ENCODE measurements around the gene CHST13. TPM values are rescaled to one million over a fixed set of nuclear protein-coding genes. Genes with fewer than 3 reads are reported as not detected.

CHST13 gene
- total RNA-seq, 2 experiments from 2014 or later = not detected

GRCh38 chr3:126475413-126476114 lies 48.4 kb upstream of the CHST13 start, which contains the start of gene ZXDC:
TSS of gene ZXDC (minus strand) at chr3:126475891. CDS start at chr3:126475865, 26 bp downstream.
- ChIA-PET POLR2A (interaction anchor here (0.6 to 2.6 kb wide), 6 partner anchors 23 to 1473 kb away, joined by 3 to 7 read pairs (median 4); partner anchors contain the start of genes KLF15 and SLC41A3), CTCF (interaction anchor here (1.4 kb wide), 1 partner anchor 10 kb away, joined by 4 read pairs; no protein-coding TSS in a partner anchor)
- peaks cover 51% of the 10 kb centered on the region for H3K4me1 Mint-ChIP-seq (ENCODE audit: low read depth)
- Histone ChIP-seq H3K4me1 (ENCODE audit: insufficient read depth, low read length) (peaks cover 41% of the 10 kb centered on the region), H3K27me3 (ENCODE audit: control insufficient read depth in 1 of 2, insufficient read depth in 2 of 2, low read length in 2 of 2) (no peaks in the 10 kb centered on the region), H3K9me3 (ENCODE audit: control insufficient read depth in 1 of 2, insufficient read depth in 1 of 2, low read length in 2 of 2) (no peaks in the 10 kb centered on the region), H3K36me3 (ENCODE audit: insufficient read depth, low read length) (peaks cover 21% of the 10 kb centered on the region), H3K4me3 (ENCODE audit: low read length) (peak within 1 kb of the TSS; percentile 74), H3K27ac (ENCODE audit: low read depth in 1 of 2, low read length in 2 of 2) (peak within 1 kb of the TSS; percentile 23 to 77)
- intact Hi-C loops (cut with DNase I, micrococcal nuclease) = loop anchor here (2.0 to 10.0 kb wide), 13 partner anchors 118 to 1751 kb away; partner anchors contain the start of genes ABTB1 (in 1 of the 2), CHCHD6 (in 1 of the 2), EEFSEC (in 1 of the 2) and HEG1 (in 1 of the 2)
- H3K4me3 Mint-ChIP-seq = peak within 1 kb of the TSS; percentile 95
- no peak for TF ChIP-seq CTCF (IDR thresholded peaks at IDR 0.05)
- DNase-seq (peak; percentile 80 to 97 (median 94)), ATAC-seq (ENCODE audit: poor library complexity) (peak; percentile 75)
- H3K9me3 Mint-ChIP-seq = no peaks in the 10 kb centered on the region
- H3K36me3 Mint-ChIP-seq (ENCODE audit: low read depth) = peaks cover 38% of the 10 kb centered on the region
- H3K27ac Mint-ChIP-seq = peak within 1 kb of the TSS; percentile 94
- H3K27me3 Mint-ChIP-seq = no peaks in the 10 kb centered on the region

GRCh38 chr3:126476166-126477060 lies 47.5 kb upstream of the CHST13 start:
- peak; percentile 37 for ATAC-seq (ENCODE audit: poor library complexity)
- POLR2A ChIA-PET = interaction anchor here (0.6 to 2.6 kb wide), 4 partner anchors 24 to 392 kb away, joined by 3 to 7 read pairs (median 5); partner anchors contain the start of genes KLF15 and SLC41A3
- peak overlapping the region; percentile 90 for H3K4me3 Mint-ChIP-seq

More at GRCh38 chr3:126476166-126477060, 47.5 kb upstream of the CHST13 start:
- Mint-ChIP-seq H3K36me3 (ENCODE audit: low read depth) (peaks cover 29% of the 10 kb centered on the region), H3K9me3 (no peaks in the 10 kb centered on the region), H3K4me1 (ENCODE audit: low read depth) (peaks cover 43% of the 10 kb centered on the region), H3K27me3 (no peaks in the 10 kb centered on the region), H3K27ac (peak overlapping the region; percentile 78)
- intact Hi-C loops (cut with DNase I, micrococcal nuclease) = loop anchor here (1.0 to 10.0 kb wide), 14 partner anchors 119 to 1752 kb away; partner anchors contain the start of genes ABTB1 (in 1 of the 2), CHCHD6 (in 1 of the 2), EEFSEC (in 1 of the 2) and HEG1 (in 1 of the 2)
- H3K27ac ChIP-seq (ENCODE audit: low read depth in 1 of 2, low read length in 2 of 2) = peak overlapping the region; percentile 23 to 77
- H3K27me3 ChIP-seq (ENCODE audit: control insufficient read depth in 1 of 2, insufficient read depth in 2 of 2, low read length in 2 of 2) = no peaks in the 10 kb centered on the region
- CTCF ChIA-PET = interaction anchor here (1.0 kb wide), 1 partner anchor 392 kb away, joined by 3 read pairs; the partner anchor contains the start of gene SLC41A3
- H3K4me3 ChIP-seq (ENCODE audit: low read length) = peak overlapping the region; percentile 74
- H3K9me3 ChIP-seq (ENCODE audit: control insufficient read depth in 1 of 2, insufficient read depth in 1 of 2, low read length in 2 of 2) = no peaks in the 10 kb centered on the region
- peak in 1 of 14 experiments; percentile 16 for DNase-seq
- H3K4me1 ChIP-seq (ENCODE audit: insufficient read depth, low read length) = peaks cover 41% of the 10 kb centered on the region
- peaks cover 13% of the 10 kb centered on the region for H3K36me3 ChIP-seq (ENCODE audit: insufficient read depth, low read length)
- no peak for TF ChIP-seq CTCF (IDR thresholded peaks at IDR 0.05)
